H1 (cell line): ENCODE data around the gene TCEA2.

Source experiments
- CTCF ChIP-seq, 3 experiments: IDR thresholded peaks; 1 replicate in 2 of 3; 2 replicates in 1 of 3; pipeline versions ENCODE4 v1.5.1 to v1.6.1; 2011; ENCODE audit warnings: low read length in 3 of 3, mild to moderate bottlenecking in 3 of 3, inconsistent platforms in 2 of 3, low read depth in 1 of 3, moderate library complexity in 1 of 3; ENCODE audit not compliant: insufficient read depth in 1 of 3; ENCODE audit errors: control extremely low read depth in 1 of 3
- EP300 ChIP-seq, 2 experiments: IDR thresholded peaks; 1 replicate in 1 of 2; 2 replicates in 1 of 2; pipeline ENCODE4 v1.6.1; 2011 to 2012; ENCODE audit warnings: low read depth in 2 of 2, low read length in 2 of 2, mild to moderate bottlenecking in 2 of 2, borderline replicate concordance in 1 of 2, inconsistent platforms in 1 of 2, moderate library complexity in 1 of 2
- EZH2 ChIP-seq: fragments of 200-600 bp; sonication (generic); IDR thresholded peaks from 2 replicates; pipeline ENCODE4 v1.7.1; 2012; ENCODE audit warnings: low read depth, mild to moderate bottlenecking, moderate library complexity, low read length, inconsistent platforms; ENCODE audit not compliant: severe bottlenecking
- GTF2F1 ChIP-seq: IDR thresholded peaks from 2 replicates; pipeline ENCODE4 v1.6.1; 2012; ENCODE audit warnings: low read depth, low read length, improper control_type of control experiment, borderline replicate concordance
- KDM1A ChIP-seq: fragments of 200-600, 300-600 bp; sonication (generic); IDR thresholded peaks from 2 replicates; pipeline ENCODE4 v1.7.1; 2016; ENCODE audit warnings: mild to moderate bottlenecking, low read length, borderline replicate concordance
- NRF1 ChIP-seq: IDR thresholded peaks from 2 replicates; pipeline ENCODE4 v1.6.1; 2011; ENCODE audit warnings: mild to moderate bottlenecking, low read depth, low read length, improper control_type of control experiment
- POLR2A ChIP-seq, 2 experiments: IDR thresholded peaks; 1 replicate in 1 of 2; 2 replicates in 1 of 2; pipeline ENCODE4 v1.6.1; 2011; ENCODE audit warnings: low read depth in 2 of 2, low read length in 2 of 2, mild to moderate bottlenecking in 2 of 2; ENCODE audit errors: control extremely low read depth in 1 of 2
- RFX5 ChIP-seq: IDR thresholded peaks from 2 replicates; pipeline ENCODE4 v1.6.1; 2011; ENCODE audit warnings: low read depth, low read length, improper control_type of control experiment, borderline replicate concordance
- RNF2 ChIP-seq: fragments of 200-900, 300-1000 bp; sonication (generic); IDR thresholded peaks from 2 replicates; pipeline ENCODE4 v1.7.1; 2016; ENCODE audit warnings: borderline replicate concordance, low read depth, mild to moderate bottlenecking, antibody characterized with exemption, low read length; ENCODE audit not compliant: poor library complexity, severe bottlenecking; ENCODE audit errors: missing control alignments
- SP2 ChIP-seq: IDR thresholded peaks from 2 replicates; pipeline ENCODE4 v1.6.1; 2012; ENCODE audit warnings: mild to moderate bottlenecking, low read length, inconsistent platforms
- SUZ12 ChIP-seq: fragments of 200-600 bp; sonication (generic); IDR thresholded peaks from 2 replicates; pipeline ENCODE4 v1.6.1; 2012; ENCODE audit warnings: mild to moderate bottlenecking, inconsistent platforms, low read length, moderate library complexity, mixed read lengths
- TBP ChIP-seq: IDR thresholded peaks from 2 replicates; pipeline ENCODE4 v1.6.1; 2011; ENCODE audit warnings: low read depth, low read length, improper control_type of control experiment
- YY1 ChIP-seq: IDR thresholded peaks from 2 replicates; pipeline ENCODE4 v1.6.1; 2011; ENCODE audit warnings: low read depth, mild to moderate bottlenecking, low read length

DNA sequence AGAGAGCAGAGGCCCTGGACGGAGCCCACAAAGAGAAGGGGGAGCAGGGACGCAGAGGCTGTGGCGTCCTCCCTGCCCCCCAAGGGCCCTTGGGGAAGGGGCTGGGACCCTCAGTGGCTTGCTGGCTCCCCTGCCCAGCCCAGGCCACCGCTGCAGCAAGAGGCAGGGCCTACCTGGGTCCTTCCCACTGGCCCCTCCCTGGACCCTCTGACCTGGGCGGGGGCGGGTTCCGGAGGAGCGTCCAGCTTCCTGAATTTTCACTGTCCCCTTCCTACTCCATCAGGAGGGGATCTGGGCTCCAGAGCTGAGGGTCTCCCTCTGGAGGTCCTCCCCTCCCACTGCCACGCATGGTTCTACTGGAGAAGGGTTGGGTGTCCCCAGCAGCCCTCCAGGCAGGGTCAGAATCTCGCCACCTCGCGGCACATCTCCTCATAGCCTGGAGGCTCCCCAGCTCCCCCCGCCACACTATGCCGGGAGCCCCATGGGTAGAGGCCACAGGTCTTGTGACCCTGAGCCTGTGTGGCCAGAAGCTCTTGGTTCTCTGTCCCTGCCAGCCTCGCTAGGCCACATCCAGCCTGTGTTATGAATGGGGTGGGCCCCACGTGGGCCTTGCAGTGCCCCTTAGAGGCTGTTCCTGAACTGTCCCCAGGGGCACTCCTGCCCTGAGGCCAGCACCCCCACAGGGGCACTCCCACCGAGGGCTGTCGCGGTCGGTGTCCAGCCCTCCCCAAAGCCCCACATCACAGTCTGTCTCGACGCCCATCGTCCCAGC, 12.6 kb upstream of the TCEA2 start:
- TF ChIP-seq EZH2: no peak
- no peak for TF ChIP-seq POLR2A (IDR thresholded peaks at IDR 0.05; ENCODE audit: control extremely low read depth in 1 of 2, low read depth in 2 of 2, low read length in 2 of 2)
- no peak for TF ChIP-seq RNF2
- no peak for TF ChIP-seq CTCF (IDR thresholded peaks at IDR 0.05; ENCODE audit: control extremely low read depth in 1 of 3, insufficient read depth in 1 of 3, low read depth in 1 of 3, low read length in 3 of 3)
- no peak for TF ChIP-seq GTF2F1
- no peak for TF ChIP-seq EP300 (IDR thresholded peaks at IDR 0.05; ENCODE audit: borderline replicate concordance in 1 of 2, low read depth in 2 of 2, low read length in 2 of 2)
- no peak for TF ChIP-seq TBP
- TF ChIP-seq YY1: no peak
- no peak for TF ChIP-seq KDM1A
- no peak for TF ChIP-seq RFX5
- no peak for TF ChIP-seq SUZ12
- TF ChIP-seq NRF1: no peak
- no peak for TF ChIP-seq SP2
